Activated CD4-positive, alpha-beta T cell treated with anti-CD3 and anti-CD28 coated beads, Interleukin-2, amount 10 ng/mL, durations not matched to agents 7 days and 5 days (primary cell): Measurements from ENCODE around the gene DSCAM. TPM values are rescaled to one million over a fixed set of nuclear protein-coding genes. Genes with fewer than 3 reads are reported as not detected.

Experiments
- CTCF ChIA-PET: fragments of 350-600 bp; sonication (Branson Sonifier 250); formaldehyde crosslinking; loops from one replicate; lab custom pipeline; 2021; ENCODE audit warnings: antibody characterized with exemption; lab: Charles Lee
- POLR2A ChIA-PET: fragments of 350-600 bp; sonication (Branson Sonifier 250); formaldehyde crosslinking; loops from one replicate; lab custom pipeline; 2021; ENCODE audit warnings: antibody characterized with exemption; lab: Charles Lee
- DNase-seq: peaks from one replicate; pipeline ENCODE4 v3.0.0-alpha.2; 2020
- H3K27ac Mint-ChIP-seq: one replicate; pipeline ENCODE4 v1.8.0; 2021; ENCODE audit warnings: mild to moderate bottlenecking, moderate library complexity, mixed read lengths
- H3K27me3 Mint-ChIP-seq: one replicate; pipeline ENCODE4 v1.8.0; 2021; ENCODE audit warnings: mixed read lengths
- H3K36me3 Mint-ChIP-seq: one replicate; pipeline ENCODE4 v1.8.0; 2021; ENCODE audit warnings: low read depth, mixed read lengths
- H3K4me1 Mint-ChIP-seq: one replicate; pipeline ENCODE4 v1.8.0; 2021; ENCODE audit warnings: mixed read lengths
- H3K4me3 Mint-ChIP-seq: one replicate; pipeline ENCODE4 v1.8.0; 2021; ENCODE audit warnings: mild to moderate bottlenecking, moderate library complexity, mixed read lengths
- H3K9me3 Mint-ChIP-seq: one replicate; pipeline ENCODE4 v1.8.0; 2021; ENCODE audit warnings: mixed read lengths
- total RNA-seq, 2 experiments: library from RNA; stranded (reverse); gene quantifications; one replicate each; pipeline ENCODE4 v1.2.3, GENCODE V29; 2021

Gene DSCAM
- total RNA-seq, 2 experiments from 2014 or later: not detected

- ChIA-PET POLR2A (no interaction called here), CTCF (no interaction called here)
- no peaks in the 10 kb centered on the region for H3K36me3 Mint-ChIP-seq
- H3K4me3 Mint-ChIP-seq: no peak overlapping the region
- no peaks in the 10 kb centered on the region for H3K4me1 Mint-ChIP-seq
- H3K27ac Mint-ChIP-seq: no peak overlapping the region
- H3K27me3 Mint-ChIP-seq: no peaks in the 10 kb centered on the region
- DNase-seq: no peak
- no peaks in the 10 kb centered on the region for H3K9me3 Mint-ChIP-seq
These were observed 58.3 kb downstream of the DSCAM start for GRCh38 chr21:40788635-40789034.

DNA sequence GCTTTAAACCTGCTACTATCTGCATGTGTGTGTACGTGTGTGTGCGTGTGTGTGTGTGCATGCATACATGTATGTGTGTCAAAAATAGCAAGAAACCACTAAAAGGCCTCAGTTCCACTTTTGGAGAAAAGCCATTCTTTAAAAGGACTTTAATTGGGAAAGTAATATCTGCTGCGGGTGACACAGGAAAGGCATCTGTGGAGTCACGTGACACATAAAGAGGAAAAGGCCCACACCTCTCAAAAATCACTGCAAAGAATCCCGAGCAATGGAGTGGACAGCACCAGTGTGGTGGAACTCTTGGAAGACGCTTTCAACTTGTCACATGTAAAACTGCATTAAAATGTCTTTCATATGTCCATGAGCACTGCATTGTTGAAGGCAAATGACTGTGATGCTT, 63.6 kb downstream of the DSCAM start:
- POLR2A ChIA-PET: no interaction called here
- H3K27me3 Mint-ChIP-seq: no peaks in the 10 kb centered on the region
- H3K36me3 Mint-ChIP-seq: no peaks in the 10 kb centered on the region

DNA sequence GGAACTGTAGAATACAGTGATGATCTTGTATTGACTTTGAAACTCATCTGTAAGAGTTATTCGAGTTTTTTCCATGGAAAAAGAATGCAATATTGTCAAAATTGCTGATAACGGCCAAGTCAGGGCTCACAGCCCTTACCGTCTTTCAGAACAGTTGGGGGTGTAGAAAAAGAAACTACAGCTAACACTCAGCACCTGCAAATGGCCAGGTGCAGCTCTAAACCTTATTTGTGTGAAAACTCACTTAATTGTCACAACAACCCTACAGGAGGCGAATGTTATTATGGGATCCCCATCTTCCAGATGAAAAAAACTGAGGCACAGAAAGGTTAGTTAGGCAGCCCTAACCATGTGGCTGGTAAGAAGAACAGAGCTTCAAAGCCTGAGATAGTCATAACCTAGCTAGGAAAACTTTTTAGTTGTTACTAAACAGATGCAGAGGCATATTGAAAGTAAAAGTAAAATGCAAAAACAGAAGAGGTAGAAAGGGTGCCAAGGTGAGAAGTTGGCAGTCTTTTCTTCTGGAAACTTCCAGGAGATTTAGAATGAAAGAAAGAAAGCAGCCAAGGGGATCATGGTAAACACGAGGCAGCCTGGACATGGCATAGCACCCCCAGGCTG, 76.4 kb downstream of the DSCAM start:
- POLR2A ChIA-PET: no interaction called here
- no peak for DNase-seq
- H3K4me1 Mint-ChIP-seq: no peaks in the 10 kb centered on the region
- no peak overlapping the region for H3K4me3 Mint-ChIP-seq
- no peaks in the 10 kb centered on the region for H3K27me3 Mint-ChIP-seq
- no peaks in the 10 kb centered on the region for H3K9me3 Mint-ChIP-seq
- H3K36me3 Mint-ChIP-seq: no peaks in the 10 kb centered on the region
- H3K27ac Mint-ChIP-seq: no peak overlapping the region
- CTCF ChIA-PET: no interaction called here

More for the DNA sequence above, 63.6 kb downstream of the DSCAM start:
- Mint-ChIP-seq H3K27ac (no peak overlapping the region), H3K4me1 (no peaks in the 10 kb centered on the region), H3K9me3 (peaks cover 2% of the 10 kb centered on the region), H3K4me3 (no peak overlapping the region)
- DNase-seq: no peak
- CTCF ChIA-PET: no interaction called here

DNA sequence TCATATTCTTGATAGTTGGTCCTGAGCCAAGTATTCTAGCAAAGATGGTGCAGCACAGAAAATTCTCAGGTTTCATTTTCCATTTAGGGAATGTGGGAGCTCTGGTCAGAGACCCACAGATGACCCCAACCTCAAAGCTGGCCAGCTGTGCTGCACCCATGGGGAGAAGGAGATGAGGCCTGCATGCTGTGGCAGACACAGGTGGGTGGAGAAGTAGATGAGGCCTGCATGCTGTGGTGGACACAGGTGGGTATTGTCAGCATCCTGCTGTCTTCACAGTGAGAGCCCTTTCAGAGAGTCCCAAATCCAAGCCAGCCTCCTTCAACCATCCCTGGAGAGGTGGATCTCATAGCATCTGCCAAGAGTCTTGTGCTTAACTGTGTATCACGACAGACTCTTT, 77.7 kb downstream of the DSCAM start:
- CTCF ChIA-PET: no interaction called here
- no peak overlapping the region for H3K4me3 Mint-ChIP-seq
- no peaks in the 10 kb centered on the region for H3K36me3 Mint-ChIP-seq

DNA sequence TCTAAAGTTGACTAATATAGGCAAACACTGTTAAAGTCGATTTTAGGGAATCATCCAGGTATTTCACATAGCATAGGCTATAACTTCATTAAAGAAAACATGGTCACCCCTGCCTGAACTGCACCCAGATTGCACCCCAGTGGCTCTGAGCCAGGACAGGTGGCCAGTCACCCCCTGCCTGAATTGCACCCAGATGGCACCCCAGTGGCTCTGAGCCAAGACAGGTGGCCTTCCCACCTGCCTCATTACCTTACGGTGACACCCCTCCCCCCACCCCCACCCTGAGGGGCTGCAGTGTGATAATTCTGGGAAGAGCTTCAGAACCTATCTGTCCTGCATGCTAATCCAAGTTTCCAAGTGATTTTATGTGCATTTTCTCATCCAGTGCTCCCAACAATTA, 78.9 kb downstream of the DSCAM start:
- no peak for DNase-seq
- ChIA-PET POLR2A (no interaction called here), CTCF (no interaction called here)
- Mint-ChIP-seq H3K27me3 (no peaks in the 10 kb centered on the region), H3K4me3 (no peak overlapping the region), H3K27ac (peak overlapping the region; percentile 41), H3K9me3 (no peaks in the 10 kb centered on the region), H3K4me1 (no peaks in the 10 kb centered on the region), H3K36me3 (no peaks in the 10 kb centered on the region)

More for the DNA sequence above, 77.7 kb downstream of the DSCAM start:
- H3K27ac Mint-ChIP-seq: no peak overlapping the region
- no peak for DNase-seq
- H3K9me3 Mint-ChIP-seq: no peaks in the 10 kb centered on the region
- no peaks in the 10 kb centered on the region for H3K4me1 Mint-ChIP-seq
- POLR2A ChIA-PET: no interaction called here
- H3K27me3 Mint-ChIP-seq: no peaks in the 10 kb centered on the region

- POLR2A ChIA-PET: no interaction called here
- H3K4me3 Mint-ChIP-seq: no peak overlapping the region
These were observed 80.6 kb downstream of the DSCAM start for GRCh38 chr21:40766381-40766780.

GRCh38 chr21:40765811-40766210, 81.1 kb downstream of the DSCAM start:
- Mint-ChIP-seq H3K27ac (no peak overlapping the region), H3K9me3 (no peaks in the 10 kb centered on the region), H3K36me3 (no peaks in the 10 kb centered on the region), H3K27me3 (peaks cover 3% of the 10 kb centered on the region), H3K4me1 (no peaks in the 10 kb centered on the region), H3K4me3 (no peak overlapping the region)
- POLR2A ChIA-PET: interaction anchor here (0.8 kb wide), 1 partner anchor 182 kb away, joined by 3 read pairs; no protein-coding TSS in a partner anchor
- no peak for DNase-seq
- CTCF ChIA-PET: no interaction called here

More at GRCh38 chr21:40766381-40766780, 80.6 kb downstream of the DSCAM start:
- CTCF ChIA-PET: no interaction called here
- no peaks in the 10 kb centered on the region for H3K9me3 Mint-ChIP-seq
- H3K4me1 Mint-ChIP-seq: no peaks in the 10 kb centered on the region
- no peaks in the 10 kb centered on the region for H3K36me3 Mint-ChIP-seq
- H3K27ac Mint-ChIP-seq: no peak overlapping the region
- DNase-seq: no peak
- H3K27me3 Mint-ChIP-seq: peaks cover 3% of the 10 kb centered on the region

GRCh38 chr21:40760821-40761220, 86.1 kb downstream of the DSCAM start:
- Mint-ChIP-seq H3K4me1 (no peaks in the 10 kb centered on the region), H3K36me3 (no peaks in the 10 kb centered on the region), H3K4me3 (no peak overlapping the region), H3K9me3 (peaks cover 3% of the 10 kb centered on the region), H3K27me3 (peaks cover 3% of the 10 kb centered on the region), H3K27ac (no peak overlapping the region)
- CTCF ChIA-PET: no interaction called here
- no peak for DNase-seq
- POLR2A ChIA-PET: no interaction called here

GRCh38 chr21:40759061-40759460, 87.9 kb downstream of the DSCAM start:
- no peaks in the 10 kb centered on the region for H3K36me3 Mint-ChIP-seq
- peaks cover 3% of the 10 kb centered on the region for H3K9me3 Mint-ChIP-seq
- peaks cover 3% of the 10 kb centered on the region for H3K27me3 Mint-ChIP-seq
- no peak overlapping the region for H3K27ac Mint-ChIP-seq
- H3K4me3 Mint-ChIP-seq: no peak overlapping the region
- DNase-seq: no peak
- no peaks in the 10 kb centered on the region for H3K4me1 Mint-ChIP-seq
- ChIA-PET CTCF (no interaction called here), POLR2A (no interaction called here)

DNA sequence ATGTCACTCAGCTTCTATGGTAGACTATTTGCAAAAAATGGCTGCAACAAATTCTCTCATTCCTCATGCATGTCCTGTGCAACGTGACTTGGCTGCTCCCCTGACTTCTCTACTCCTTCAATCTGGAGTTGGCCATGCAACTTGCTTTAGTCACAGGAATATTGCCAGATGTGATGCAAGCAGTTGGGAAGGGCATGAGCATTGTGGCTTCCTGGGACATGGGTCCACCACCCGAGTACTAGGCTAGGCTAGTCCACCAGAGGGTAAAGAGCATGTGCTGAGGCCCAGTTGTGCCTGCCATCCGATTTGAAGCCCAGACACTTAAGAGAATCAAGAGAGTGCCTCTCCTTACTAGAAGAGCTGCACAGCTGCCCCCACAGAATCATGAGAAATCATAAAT, 89.6 kb downstream of the DSCAM start:
- CTCF ChIA-PET: no interaction called here
- no peak for DNase-seq
- peaks cover 3% of the 10 kb centered on the region for H3K27me3 Mint-ChIP-seq
- H3K4me3 Mint-ChIP-seq: no peak overlapping the region
- POLR2A ChIA-PET: no interaction called here
- H3K9me3 Mint-ChIP-seq: peaks cover 3% of the 10 kb centered on the region
- no peaks in the 10 kb centered on the region for H3K36me3 Mint-ChIP-seq
- H3K27ac Mint-ChIP-seq: no peak overlapping the region
- no peaks in the 10 kb centered on the region for H3K4me1 Mint-ChIP-seq

- Mint-ChIP-seq H3K36me3 (no peaks in the 10 kb centered on the region), H3K4me1 (no peaks in the 10 kb centered on the region), H3K9me3 (peaks cover 3% of the 10 kb centered on the region), H3K4me3 (no peak overlapping the region), H3K27me3 (no peaks in the 10 kb centered on the region), H3K27ac (no peak overlapping the region)
- ChIA-PET POLR2A (no interaction called here), CTCF (no interaction called here)
- DNase-seq: no peak
These were observed 92.5 kb downstream of the DSCAM start for GRCh38 chr21:40754466-40754865.

GRCh38 chr21:40753756-40754155, 93.2 kb downstream of the DSCAM start:
- Mint-ChIP-seq H3K36me3 (no peaks in the 10 kb centered on the region), H3K27ac (no peak overlapping the region), H3K4me3 (no peak overlapping the region), H3K27me3 (no peaks in the 10 kb centered on the region), H3K9me3 (peaks cover 3% of the 10 kb centered on the region), H3K4me1 (no peaks in the 10 kb centered on the region)
- ChIA-PET POLR2A (no interaction called here), CTCF (no interaction called here)
- DNase-seq: no peak

GRCh38 chr21:40752125-40752524, 94.8 kb downstream of the DSCAM start:
- ChIA-PET CTCF (no interaction called here), POLR2A (no interaction called here)
- Mint-ChIP-seq H3K27me3 (no peaks in the 10 kb centered on the region), H3K27ac (no peak overlapping the region), H3K9me3 (no peaks in the 10 kb centered on the region), H3K4me1 (no peaks in the 10 kb centered on the region), H3K36me3 (no peaks in the 10 kb centered on the region), H3K4me3 (no peak overlapping the region)
- DNase-seq: no peak

DNA sequence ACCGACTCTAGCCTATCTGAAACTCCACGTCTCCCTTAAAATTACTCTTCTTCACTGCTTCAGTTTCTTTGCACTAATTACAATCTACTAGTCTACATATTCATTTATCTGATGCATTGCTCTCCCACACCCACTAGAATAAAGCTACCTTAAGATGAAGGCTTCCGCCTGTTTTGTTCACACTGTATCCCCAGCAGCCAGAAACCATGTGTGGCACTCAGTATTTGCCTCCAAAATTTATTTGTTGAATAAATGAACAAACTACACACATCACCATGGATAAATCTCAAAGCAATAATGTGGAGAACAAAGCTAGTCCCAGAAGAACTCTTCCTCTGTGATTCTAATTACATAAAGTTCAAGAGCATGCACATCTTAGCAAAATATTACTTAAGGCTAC, 95.7 kb downstream of the DSCAM start:
- no peak overlapping the region for H3K27ac Mint-ChIP-seq
- no peaks in the 10 kb centered on the region for H3K36me3 Mint-ChIP-seq
- POLR2A ChIA-PET: no interaction called here
- DNase-seq: no peak
- CTCF ChIA-PET: no interaction called here
- no peaks in the 10 kb centered on the region for H3K27me3 Mint-ChIP-seq
- H3K4me3 Mint-ChIP-seq: no peak overlapping the region
- H3K4me1 Mint-ChIP-seq: no peaks in the 10 kb centered on the region
- H3K9me3 Mint-ChIP-seq: no peaks in the 10 kb centered on the region
